ENCODE results near the gene ADAMTSL1.

The ADAMTSL1 gene

DNA sequence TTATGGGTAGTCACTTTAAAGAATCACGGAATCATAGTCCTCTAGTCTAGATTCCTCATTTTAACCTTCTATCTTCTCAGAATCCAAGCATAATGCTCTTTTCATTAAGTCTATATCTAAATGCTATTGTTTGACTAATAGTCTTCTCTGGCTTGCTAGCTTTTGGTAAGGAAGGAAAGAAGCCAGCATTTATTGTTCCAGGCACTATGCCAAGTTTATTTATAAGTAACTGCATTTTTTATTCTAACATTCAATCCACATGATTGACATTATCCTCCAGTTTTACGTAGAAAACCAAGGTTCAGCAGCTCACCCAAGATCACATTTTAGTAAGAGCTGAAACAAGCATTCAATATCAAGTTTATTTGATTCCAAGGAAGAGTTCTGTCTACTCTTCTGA, 304.9 kb downstream of the ADAMTSL1 start:
- Histone ChIP-seq H3K4me3 (replicated peaks; ENCODE audit: insufficient read depth, low read length) (no peak overlapping the region), H3K27ac (replicated peaks) (no peak overlapping the region), H3K27me3 (ENCODE audit: insufficient read depth, poor library complexity, severe bottlenecking) (no peaks in the 10 kb centered on the region)
- no peak for DNase-seq (ENCODE audit: low read depth in 1 of 2, low spot score in 1 of 2)
- TF ChIP-seq, protein P1, sequence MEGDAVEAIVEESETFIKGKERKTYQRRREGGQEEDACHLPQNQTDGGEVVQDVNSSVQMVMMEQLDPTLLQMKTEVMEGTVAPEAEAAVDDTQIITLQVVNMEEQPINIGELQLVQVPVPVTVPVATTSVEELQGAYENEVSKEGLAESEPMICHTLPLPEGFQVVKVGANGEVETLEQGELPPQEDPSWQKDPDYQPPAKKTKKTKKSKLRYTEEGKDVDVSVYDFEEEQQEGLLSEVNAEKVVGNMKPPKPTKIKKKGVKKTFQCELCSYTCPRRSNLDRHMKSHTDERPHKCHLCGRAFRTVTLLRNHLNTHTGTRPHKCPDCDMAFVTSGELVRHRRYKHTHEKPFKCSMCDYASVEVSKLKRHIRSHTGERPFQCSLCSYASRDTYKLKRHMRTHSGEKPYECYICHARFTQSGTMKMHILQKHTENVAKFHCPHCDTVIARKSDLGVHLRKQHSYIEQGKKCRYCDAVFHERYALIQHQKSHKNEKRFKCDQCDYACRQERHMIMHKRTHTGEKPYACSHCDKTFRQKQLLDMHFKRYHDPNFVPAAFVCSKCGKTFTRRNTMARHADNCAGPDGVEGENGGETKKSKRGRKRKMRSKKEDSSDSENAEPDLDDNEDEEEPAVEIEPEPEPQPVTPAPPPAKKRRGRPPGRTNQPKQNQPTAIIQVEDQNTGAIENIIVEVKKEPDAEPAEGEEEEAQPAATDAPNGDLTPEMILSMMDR (IDR thresholded peaks at IDR 0.05; ENCODE audit: insufficient read depth, low read length) = no peak
- TF ChIP-seq, protein P2, sequence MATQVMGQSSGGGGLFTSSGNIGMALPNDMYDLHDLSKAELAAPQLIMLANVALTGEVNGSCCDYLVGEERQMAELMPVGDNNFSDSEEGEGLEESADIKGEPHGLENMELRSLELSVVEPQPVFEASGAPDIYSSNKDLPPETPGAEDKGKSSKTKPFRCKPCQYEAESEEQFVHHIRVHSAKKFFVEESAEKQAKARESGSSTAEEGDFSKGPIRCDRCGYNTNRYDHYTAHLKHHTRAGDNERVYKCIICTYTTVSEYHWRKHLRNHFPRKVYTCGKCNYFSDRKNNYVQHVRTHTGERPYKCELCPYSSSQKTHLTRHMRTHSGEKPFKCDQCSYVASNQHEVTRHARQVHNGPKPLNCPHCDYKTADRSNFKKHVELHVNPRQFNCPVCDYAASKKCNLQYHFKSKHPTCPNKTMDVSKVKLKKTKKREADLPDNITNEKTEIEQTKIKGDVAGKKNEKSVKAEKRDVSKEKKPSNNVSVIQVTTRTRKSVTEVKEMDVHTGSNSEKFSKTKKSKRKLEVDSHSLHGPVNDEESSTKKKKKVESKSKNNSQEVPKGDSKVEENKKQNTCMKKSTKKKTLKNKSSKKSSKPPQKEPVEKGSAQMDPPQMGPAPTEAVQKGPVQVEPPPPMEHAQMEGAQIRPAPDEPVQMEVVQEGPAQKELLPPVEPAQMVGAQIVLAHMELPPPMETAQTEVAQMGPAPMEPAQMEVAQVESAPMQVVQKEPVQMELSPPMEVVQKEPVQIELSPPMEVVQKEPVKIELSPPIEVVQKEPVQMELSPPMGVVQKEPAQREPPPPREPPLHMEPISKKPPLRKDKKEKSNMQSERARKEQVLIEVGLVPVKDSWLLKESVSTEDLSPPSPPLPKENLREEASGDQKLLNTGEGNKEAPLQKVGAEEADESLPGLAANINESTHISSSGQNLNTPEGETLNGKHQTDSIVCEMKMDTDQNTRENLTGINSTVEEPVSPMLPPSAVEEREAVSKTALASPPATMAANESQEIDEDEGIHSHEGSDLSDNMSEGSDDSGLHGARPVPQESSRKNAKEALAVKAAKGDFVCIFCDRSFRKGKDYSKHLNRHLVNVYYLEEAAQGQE (IDR thresholded peaks at IDR 0.05; ENCODE audit: insufficient replicate concordance, low read depth) = no peak
- TF ChIP-seq SPI1 (IDR thresholded peaks at IDR 0.05; ENCODE audit: borderline replicate concordance, low read depth) (no peak), GABPA (IDR thresholded peaks at IDR 0.05; ENCODE audit: low read depth) (no peak), POLR2AphosphoS5 (IDR thresholded peaks at IDR 0.05; ENCODE audit: low read depth) (no peak)

DNA sequence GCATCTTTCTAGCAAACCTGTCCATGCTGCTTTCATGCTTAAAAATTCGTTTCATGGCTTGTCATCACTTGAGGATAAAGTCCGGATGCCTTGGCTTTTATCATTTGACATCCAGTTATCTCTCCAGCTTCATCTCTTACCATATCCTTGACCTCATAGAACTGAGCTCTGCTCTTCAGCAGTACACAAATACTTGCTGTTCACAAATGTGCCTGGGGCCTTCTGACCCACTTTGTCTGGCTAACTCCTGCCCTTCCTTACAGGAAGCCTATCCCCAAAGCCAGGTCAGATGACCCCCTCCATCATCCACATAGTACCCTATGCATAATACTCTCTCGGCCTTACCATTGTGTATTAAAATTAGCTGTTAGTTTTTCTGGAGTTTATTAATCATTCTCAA, 310.0 kb downstream of the ADAMTSL1 start:
- Histone ChIP-seq H3K27ac (replicated peaks) (no peak overlapping the region), H3K27me3 (ENCODE audit: insufficient read depth, poor library complexity, severe bottlenecking) (no peaks in the 10 kb centered on the region), H3K4me3 (replicated peaks; ENCODE audit: insufficient read depth, low read length) (no peak overlapping the region)
- DNase-seq (ENCODE audit: low read depth in 1 of 2, low spot score in 1 of 2) = no peak
- TF ChIP-seq, protein P2 (IDR thresholded peaks at IDR 0.05; ENCODE audit: insufficient replicate concordance, low read depth) = no peak
- TF ChIP-seq, protein P1 (IDR thresholded peaks at IDR 0.05; ENCODE audit: insufficient read depth, low read length) = no peak
- TF ChIP-seq SPI1 (IDR thresholded peaks at IDR 0.05; ENCODE audit: borderline replicate concordance, low read depth) (no peak), POLR2AphosphoS5 (IDR thresholded peaks at IDR 0.05; ENCODE audit: low read depth) (no peak), GABPA (IDR thresholded peaks at IDR 0.05; ENCODE audit: low read depth) (no peak)

DNA sequence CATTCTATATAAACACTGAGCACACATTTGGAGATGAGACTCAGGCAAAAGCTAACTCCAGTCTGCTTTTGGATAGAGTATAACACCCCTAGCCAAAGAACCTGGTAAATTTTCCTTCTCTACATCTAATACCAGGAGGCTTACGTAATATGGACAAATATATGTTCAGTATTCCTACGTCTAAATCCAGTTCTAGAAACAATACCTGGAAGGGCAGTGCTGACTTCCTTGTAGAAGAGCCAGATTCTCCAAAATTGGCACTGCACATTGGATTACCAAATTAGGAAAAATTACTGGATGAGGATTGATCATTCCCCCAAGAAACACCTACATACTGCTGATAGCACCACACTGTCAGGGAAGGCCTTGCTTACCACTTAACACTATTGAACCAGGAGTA, 311.7 kb downstream of the ADAMTSL1 start:
- no peak for DNase-seq (ENCODE audit: low read depth in 1 of 2, low spot score in 1 of 2)
- TF ChIP-seq, protein P1 (IDR thresholded peaks at IDR 0.05; ENCODE audit: insufficient read depth, low read length) = no peak
- no peak for TF ChIP-seq GABPA (IDR thresholded peaks at IDR 0.05; ENCODE audit: low read depth)
- no peak for TF ChIP-seq SPI1 (IDR thresholded peaks at IDR 0.05; ENCODE audit: borderline replicate concordance, low read depth)
- TF ChIP-seq POLR2AphosphoS5 (IDR thresholded peaks at IDR 0.05; ENCODE audit: low read depth) = no peak
- TF ChIP-seq, protein P2 (IDR thresholded peaks at IDR 0.05; ENCODE audit: insufficient replicate concordance, low read depth) = no peak
- H3K27ac ChIP-seq (replicated peaks) = no peak overlapping the region
- no peaks in the 10 kb centered on the region for H3K27me3 ChIP-seq (ENCODE audit: insufficient read depth, poor library complexity, severe bottlenecking)
- no peak overlapping the region for H3K4me3 ChIP-seq (replicated peaks; ENCODE audit: insufficient read depth, low read length)

Measured in HL-60 (cell line).